Liver (tissue), 9 donors: ENCODE measurements around the gene RIC3. TPM values are rescaled to one million over a fixed set of nuclear protein-coding genes. Genes with fewer than 3 reads are reported as not detected.

Experiments
- DNase-seq: peaks from one replicate; pipeline ENCODE4 v3.0.0-alpha.2; 2017; ENCODE audit warnings: low spot score
- H3K27ac ChIP-seq, 2 donors: one replicate each; pipeline ENCODE4 v1.7.0; 2013; ENCODE audit warnings: inconsistent platforms in 2 of 2, low read length in 2 of 2, control low read depth in 1 of 2, low read depth in 1 of 2, mild to moderate bottlenecking in 1 of 2
- H3K27me3 ChIP-seq, 4 donors: one replicate each; pipeline versions ENCODE4 v1.6.1 to v1.7.0; 2013; ENCODE audit warnings: low read length in 3 of 4, inconsistent platforms in 1 of 4, mild to moderate bottlenecking in 1 of 4, moderate library complexity in 1 of 4; ENCODE audit not compliant: control insufficient read depth in 4 of 4, insufficient read depth in 4 of 4
- H3K36me3 ChIP-seq, 4 donors: one replicate each; pipeline versions ENCODE4 v1.6.1 to v1.7.0; 2013; ENCODE audit warnings: low read length in 3 of 4, mild to moderate bottlenecking in 3 of 4, low read depth in 1 of 4, moderate library complexity in 1 of 4; ENCODE audit not compliant: control insufficient read depth in 4 of 4, insufficient read depth in 3 of 4
- H3K4me1 ChIP-seq, 4 donors: one replicate each; pipeline versions ENCODE4 v1.6.1 to v1.7.0; 2013; ENCODE audit warnings: low read length in 3 of 4, mild to moderate bottlenecking in 3 of 4, moderate library complexity in 1 of 4; ENCODE audit not compliant: control insufficient read depth in 4 of 4, insufficient read depth in 4 of 4
- H3K4me3 ChIP-seq, 3 donors: one replicate each; pipeline versions ENCODE4 v1.6.1 to v1.7.0; 2013; ENCODE audit warnings: low read length in 3 of 3, control low read depth in 1 of 3, low read depth in 1 of 3, mild to moderate bottlenecking in 1 of 3
- H3K9ac ChIP-seq, 2 donors: one replicate each; pipeline ENCODE4 v1.7.0; 2013; ENCODE audit warnings: low read length in 2 of 2, mild to moderate bottlenecking in 2 of 2, moderate library complexity in 2 of 2, control low read depth in 1 of 2, low read depth in 1 of 2
- H3K9me3 ChIP-seq, 4 donors: one replicate each; pipeline versions ENCODE4 v1.6.1 to v1.7.0; 2013; ENCODE audit warnings: low read length in 3 of 4; ENCODE audit not compliant: control insufficient read depth in 4 of 4
- ATF3 ChIP-seq: IDR thresholded peaks from 2 replicates; pipeline ENCODE4 v1.6.1; 2016; ENCODE audit warnings: antibody characterized with exemption
- CTCF ChIP-seq: fragments of 150-350 bp; IDR thresholded peaks from 2 replicates; pipeline ENCODE4 v1.5.1; 2017; ENCODE audit warnings: improper control_type of control experiment, low read depth, low read length; ENCODE audit not compliant: missing input control
- EGR1 ChIP-seq, 2 donors: IDR thresholded peaks; 2 replicates each; pipeline ENCODE4 v1.6.1; 2016 to 2018; ENCODE audit warnings: antibody characterized with exemption in 2 of 2, low read depth in 2 of 2
- FOXA1 ChIP-seq: IDR thresholded peaks from 2 replicates; pipeline ENCODE4 v1.6.1; 2016; ENCODE audit warnings: antibody characterized with exemption
- FOXA2 ChIP-seq: IDR thresholded peaks from 2 replicates; pipeline ENCODE4 v1.6.1; 2016; ENCODE audit warnings: antibody characterized with exemption
- GABPA ChIP-seq, 2 donors: IDR thresholded peaks in 1 of 2; conservative IDR thresholded peaks in 1 of 2; 2 replicates each; pipeline ENCODE4 v1.6.1; 2016; ENCODE audit warnings: antibody characterized with exemption in 2 of 2, mild to moderate bottlenecking in 1 of 2, moderate library complexity in 1 of 2
- HNF4A ChIP-seq, 2 donors: conservative IDR thresholded peaks; 2 replicates each; pipeline ENCODE4 v1.6.1; 2016; ENCODE audit warnings: antibody characterized with exemption in 2 of 2, mild to moderate bottlenecking in 2 of 2
- HNF4G ChIP-seq: IDR thresholded peaks from 2 replicates; pipeline ENCODE4 v1.6.1; 2016; ENCODE audit warnings: antibody characterized with exemption
- JUND ChIP-seq, 2 donors: IDR thresholded peaks; 2 replicates each; pipeline ENCODE4 v1.6.1; 2016; ENCODE audit warnings: antibody characterized with exemption in 2 of 2
- MAX ChIP-seq: IDR thresholded peaks from 2 replicates; pipeline ENCODE4 v1.6.1; 2016; ENCODE audit warnings: antibody characterized with exemption
- NR2F2 ChIP-seq: IDR thresholded peaks from 2 replicates; pipeline ENCODE4 v1.6.1; 2016; ENCODE audit warnings: antibody characterized with exemption
- RAD21 ChIP-seq, 2 donors: IDR thresholded peaks; 2 replicates each; pipeline ENCODE4 v1.6.1; 2016; ENCODE audit warnings: antibody characterized with exemption in 2 of 2, mild to moderate bottlenecking in 2 of 2
- REST ChIP-seq: IDR thresholded peaks from 2 replicates; pipeline ENCODE4 v1.6.1; 2016; ENCODE audit warnings: antibody characterized with exemption, mild to moderate bottlenecking
- RXRA ChIP-seq, 2 donors: IDR thresholded peaks; 2 replicates each; pipeline ENCODE4 v1.6.1; 2017 to 2018; ENCODE audit warnings: antibody characterized with exemption in 2 of 2, mild to moderate bottlenecking in 1 of 2
- SP1 ChIP-seq: IDR thresholded peaks from 2 replicates; pipeline ENCODE4 v1.6.1; 2018; ENCODE audit warnings: antibody characterized with exemption, mild to moderate bottlenecking
- TAF1 ChIP-seq: conservative IDR thresholded peaks from 2 replicates; pipeline ENCODE4 v1.6.1; 2016; ENCODE audit warnings: antibody characterized with exemption, mild to moderate bottlenecking
- YY1 ChIP-seq: IDR thresholded peaks from 2 replicates; pipeline ENCODE4 v1.6.1; 2016; ENCODE audit warnings: antibody characterized with exemption, mild to moderate bottlenecking
- ZBTB33 ChIP-seq: IDR thresholded peaks from 2 replicates; pipeline ENCODE4 v1.6.1; 2016; ENCODE audit warnings: antibody characterized with exemption
- WGBS: extraction: QIAGEN DNeasy Blood & Tissue Kit; methylation state at CpG from one replicate; pipeline ENCODE4 v1.1.7; 2013; 5-methylcytosine and 5-hydroxymethylcytosine counted together
- polyA plus RNA-seq, 2 donors: library from polyadenylated mRNA; stranded (reverse) in 1 of 2; unstranded in 1 of 2; fragments of 200-250 nt in 1 of 2; fragments of >200 nt in 1 of 2; fragmentation: Nextera tagmentation in 1 of 2; extraction: Ambion mirVana in 1 of 2; gene quantifications; one replicate each; pipeline versions ENCODE4 v1.2.1 to v1.2.3, GENCODE V29; 2013 to 2015
- total RNA-seq, 2 donors: library from RNA; depleted of rRNA; stranded (reverse); fragments of >200 nt; gene quantifications; one replicate each; pipeline ENCODE4 v1.2.3, GENCODE V29; 2014
- donor health status: healthy.
- donor health status: healthy.
- donor health status: healthy.
- donor health status: healthy.
- donor health status: healthy.

The RIC3 gene
- total and polyA plus RNA-seq, 4 donors: 0.89 to 9.8 (median 4.5) TPM

GRCh38 chr11:8126649-8127289, 42.1 kb downstream of the RIC3 start:
- Histone ChIP-seq H3K27me3 (no peaks in the 10 kb centered on the region), H3K4me3 (no peak overlapping the region), H3K27ac (no peak overlapping the region), H3K9ac (no peak overlapping the region), H3K36me3 (no peaks in the 10 kb centered on the region), H3K4me1 (no peaks in the 10 kb centered on the region), H3K9me3 (no peaks in the 10 kb centered on the region)
- TF ChIP-seq JUND (IDR thresholded peaks at IDR 0.05) (no peak), RXRA (IDR thresholded peaks at IDR 0.05) (no peak), FOXA2 (no peak), ZBTB33 (no peak), REST (no peak), NR2F2 (no peak), YY1 (no peak), HNF4A (conservative IDR thresholded peaks at IDR 0.05) (no peak), TAF1 (no peak), SP1 (no peak), FOXA1 (no peak), MAX (no peak), RAD21 (IDR thresholded peaks at IDR 0.05) (no peak), EGR1 (IDR thresholded peaks at IDR 0.05; ENCODE audit: low read depth in 2 of 2) (no peak), ATF3 (no peak), HNF4G (no peak), CTCF (no peak), GABPA (IDR thresholded peaks at IDR 0.05 in 1 of 2, conservative IDR thresholded peaks at IDR 0.05 in 1 of 2) (no peak)
- WGBS: 83% methylated on average over 8 of the region's 8 CpGs
- no peak for DNase-seq
